ENCODE measurements around the gene ELOB.

DNA sequence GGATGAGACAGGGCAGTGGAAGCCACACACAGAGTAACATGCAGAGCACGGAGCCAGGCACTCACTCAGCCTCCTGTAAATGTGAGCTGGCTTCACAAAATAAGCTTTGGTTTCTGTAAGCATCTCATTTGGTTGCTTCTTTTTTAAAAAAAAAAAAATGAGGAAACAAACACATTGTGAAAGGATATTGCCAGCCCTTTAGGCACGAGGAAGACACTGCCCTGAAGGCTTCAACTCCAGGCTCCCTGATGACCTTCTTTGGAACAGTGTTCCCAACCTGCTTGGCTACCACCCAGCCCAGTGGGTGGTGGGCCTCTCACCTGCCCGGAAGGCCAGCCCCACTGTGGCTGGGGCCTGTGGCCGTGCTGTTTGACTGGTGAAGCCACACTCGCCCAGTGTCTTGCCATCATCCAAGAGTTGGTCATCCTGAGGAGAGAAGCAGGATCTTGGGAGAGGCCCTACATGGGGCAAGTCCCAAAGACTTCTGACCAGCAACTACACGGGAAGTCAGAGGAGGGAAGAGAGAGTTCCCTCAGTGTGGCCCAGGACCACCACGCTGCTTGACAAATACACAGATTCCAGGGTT, 1.9 kb downstream of the ELOB start:
- TF ChIP-seq, protein P1, sequence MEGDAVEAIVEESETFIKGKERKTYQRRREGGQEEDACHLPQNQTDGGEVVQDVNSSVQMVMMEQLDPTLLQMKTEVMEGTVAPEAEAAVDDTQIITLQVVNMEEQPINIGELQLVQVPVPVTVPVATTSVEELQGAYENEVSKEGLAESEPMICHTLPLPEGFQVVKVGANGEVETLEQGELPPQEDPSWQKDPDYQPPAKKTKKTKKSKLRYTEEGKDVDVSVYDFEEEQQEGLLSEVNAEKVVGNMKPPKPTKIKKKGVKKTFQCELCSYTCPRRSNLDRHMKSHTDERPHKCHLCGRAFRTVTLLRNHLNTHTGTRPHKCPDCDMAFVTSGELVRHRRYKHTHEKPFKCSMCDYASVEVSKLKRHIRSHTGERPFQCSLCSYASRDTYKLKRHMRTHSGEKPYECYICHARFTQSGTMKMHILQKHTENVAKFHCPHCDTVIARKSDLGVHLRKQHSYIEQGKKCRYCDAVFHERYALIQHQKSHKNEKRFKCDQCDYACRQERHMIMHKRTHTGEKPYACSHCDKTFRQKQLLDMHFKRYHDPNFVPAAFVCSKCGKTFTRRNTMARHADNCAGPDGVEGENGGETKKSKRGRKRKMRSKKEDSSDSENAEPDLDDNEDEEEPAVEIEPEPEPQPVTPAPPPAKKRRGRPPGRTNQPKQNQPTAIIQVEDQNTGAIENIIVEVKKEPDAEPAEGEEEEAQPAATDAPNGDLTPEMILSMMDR (IDR thresholded peaks at IDR 0.05), result no peak
- no peak for TF ChIP-seq POLR2A (IDR thresholded peaks at IDR 0.05)
- TF ChIP-seq POLR2AphosphoS5 (IDR thresholded peaks at IDR 0.05; ENCODE audit: insufficient read depth in 1 of 2, low read depth in 1 of 2), result no peak
